HTR-8/SVneo (cell line): ENCODE data around the gene SAMD4A.

Experiments
- DNase-seq: peaks from one replicate; pipeline ENCODE4 v3.0.0; 2011; ENCODE audit warnings: low spot score, mixed read lengths; ENCODE audit not compliant: insufficient read length
- FAIRE-seq: peaks from 2 replicates; lab custom pipeline; 2011; peaks lifted over from hg19 to GRCh38; lab: Jason Lieb, UNC

Gene SAMD4A

GRCh38 chr14:54693761-54694160, 126.8 kb downstream of the SAMD4A start:
- DNase-seq (no peak), FAIRE-seq (peak; percentile 91)

DNA sequence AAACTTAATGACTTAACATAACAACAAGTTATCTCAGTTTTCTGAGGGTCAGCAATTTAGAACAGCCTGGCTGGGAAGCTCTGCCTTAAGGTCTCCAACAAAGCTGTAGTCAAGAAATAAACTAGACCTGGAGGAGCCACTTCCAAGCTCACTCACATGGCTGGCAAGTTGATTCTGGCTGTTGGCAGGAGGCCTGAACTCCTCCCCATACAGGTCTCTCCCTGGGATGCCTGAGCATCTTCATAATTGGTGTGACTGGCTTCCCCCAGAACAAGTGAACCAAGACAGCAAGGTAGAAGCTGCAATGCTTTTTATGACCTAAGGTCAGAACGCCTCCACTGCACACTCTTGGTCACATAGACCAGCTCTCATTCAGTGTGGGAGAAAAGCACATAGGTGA, 128.3 kb downstream of the SAMD4A start:
- FAIRE-seq, result no peak
- no peak for DNase-seq

GRCh38 chr14:54697001-54697400, 130.1 kb downstream of the SAMD4A start:
- no peak for DNase-seq
- FAIRE-seq, result peak; percentile 55

DNA sequence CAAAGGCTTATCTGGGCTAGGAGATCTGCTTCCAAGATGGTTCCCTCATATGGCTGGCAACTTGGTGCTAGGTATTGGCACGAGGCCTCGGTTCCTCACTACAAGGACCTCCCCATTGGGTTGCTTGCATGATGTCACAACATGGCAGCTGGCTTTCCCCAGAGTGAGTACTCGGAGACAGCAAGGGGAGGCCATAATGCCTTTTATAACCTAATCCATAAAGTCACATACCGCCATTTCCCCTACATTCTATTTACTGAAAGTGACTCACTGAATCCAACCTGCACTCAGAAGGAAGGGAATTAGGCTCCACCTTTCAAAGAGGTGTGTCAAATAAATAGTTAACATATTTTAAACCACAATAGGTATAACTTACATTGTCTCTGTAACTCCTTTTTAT, 130.9 kb downstream of the SAMD4A start:
- peak; percentile 28 for FAIRE-seq

DNA sequence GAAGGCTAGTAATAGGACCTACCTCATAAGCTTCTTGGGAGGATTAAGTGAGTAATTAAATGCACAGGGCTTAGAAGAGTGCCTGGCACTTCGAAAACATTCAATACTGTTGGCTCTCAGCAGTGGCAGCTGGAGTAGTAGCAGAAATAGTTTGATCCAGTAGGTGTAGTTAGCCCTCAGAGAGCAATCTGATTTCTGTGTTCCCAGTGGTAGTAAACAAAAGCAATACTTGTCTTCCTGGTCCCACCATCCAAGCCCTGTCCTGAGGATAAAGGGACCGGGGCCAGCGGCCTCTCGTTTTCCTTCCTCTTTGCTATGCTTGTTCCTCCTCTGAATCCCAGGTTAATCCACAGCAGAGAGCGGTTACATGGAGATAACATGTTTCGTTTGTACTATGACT, 131.6 kb downstream of the SAMD4A start:
- FAIRE-seq, result peak; percentile 31

More for the DNA sequence above, 130.9 kb downstream of the SAMD4A start:
- no peak for DNase-seq

DNA sequence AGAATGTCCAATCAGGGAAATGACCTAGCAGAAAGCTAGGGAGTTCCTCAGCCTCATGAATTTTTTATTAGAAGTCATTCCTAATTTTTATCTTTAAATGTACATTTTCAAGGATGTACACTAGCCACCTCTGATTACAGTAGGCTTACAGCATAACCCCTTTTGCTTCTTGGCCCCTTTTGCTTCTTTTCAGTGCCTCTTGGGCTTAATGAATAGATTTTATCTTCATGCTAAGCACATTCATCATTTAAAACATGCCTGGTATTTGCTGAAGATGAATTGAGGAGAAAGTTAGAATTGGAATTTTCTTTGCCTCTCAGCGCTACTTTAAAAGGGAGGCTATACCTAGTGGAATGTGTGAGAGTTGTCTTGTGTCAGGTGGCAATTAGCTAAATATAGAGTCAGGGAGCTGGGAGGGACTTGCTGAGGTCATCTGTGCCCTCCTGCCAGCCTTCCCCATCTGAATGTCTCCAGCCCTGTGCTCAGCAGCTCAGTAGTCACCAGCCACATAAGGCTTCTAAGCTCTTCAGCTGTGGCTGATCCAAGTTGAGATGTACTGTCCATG, 132.1 kb downstream of the SAMD4A start:
- DNase-seq (no peak), FAIRE-seq (peak; percentile 28)

More for the DNA sequence above, 131.6 kb downstream of the SAMD4A start:
- no peak for DNase-seq

GRCh38 chr14:54699735-54700134, 132.8 kb downstream of the SAMD4A start:
- DNase-seq (no peak), FAIRE-seq (no peak)

DNA sequence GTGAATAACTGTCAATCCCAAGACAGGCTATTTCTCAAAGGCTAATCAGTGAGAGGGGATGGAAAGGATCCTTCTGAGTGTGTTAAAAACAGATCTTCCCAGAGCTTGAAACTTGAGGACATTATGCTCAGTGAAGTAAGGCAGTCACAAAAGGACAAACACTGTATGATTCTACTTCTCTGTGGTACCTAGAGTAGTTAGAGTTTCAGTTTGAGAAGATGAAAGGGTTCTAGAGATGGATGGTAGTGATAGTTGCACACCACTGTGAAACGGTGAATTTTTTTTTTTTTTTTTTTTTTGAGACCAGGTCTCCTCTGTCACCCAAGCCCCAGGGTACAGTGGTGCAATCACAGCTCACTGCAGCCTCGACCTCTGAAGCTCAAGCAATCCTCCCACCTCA, 133.8 kb downstream of the SAMD4A start:
- no peak for DNase-seq

GRCh38 chr14:54702014-54702491, 135.1 kb downstream of the SAMD4A start:
- peak; percentile 26 for FAIRE-seq

More for the DNA sequence above, 133.8 kb downstream of the SAMD4A start:
- peak; percentile 87 for FAIRE-seq

GRCh38 chr14:54702492-54702891, 135.6 kb downstream of the SAMD4A start:
- DNase-seq (no peak), FAIRE-seq (peak; percentile 82)

More at GRCh38 chr14:54702014-54702491, 135.1 kb downstream of the SAMD4A start:
- no peak for DNase-seq

GRCh38 chr14:54703082-54703481, 136.2 kb downstream of the SAMD4A start:
- peak; percentile 9 for FAIRE-seq
- DNase-seq, result no peak

DNA sequence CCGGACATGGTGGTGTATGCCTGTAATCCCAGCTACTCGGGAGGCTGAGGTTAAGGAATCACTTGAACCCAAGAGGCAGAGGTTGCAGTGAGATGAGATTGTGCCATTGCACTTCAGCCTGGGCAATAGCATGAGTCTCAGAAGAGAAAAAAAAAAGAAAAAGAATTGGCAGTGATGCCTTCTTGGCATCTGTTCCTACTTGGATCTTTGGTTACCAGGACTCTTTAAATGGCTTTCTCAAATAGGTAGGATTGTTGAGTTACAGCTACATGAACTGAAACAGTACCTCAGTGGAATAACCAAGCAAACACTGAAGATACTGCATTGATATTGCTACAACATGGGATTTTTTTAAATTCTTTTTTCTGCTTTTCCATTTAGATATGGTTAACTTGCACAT, 136.8 kb downstream of the SAMD4A start:
- FAIRE-seq (no peak), DNase-seq (no peak)

- FAIRE-seq (no peak), DNase-seq (no peak)
Observed at GRCh38 chr14:54704768-54705167, 137.8 kb downstream of the SAMD4A start.

- FAIRE-seq (no peak), DNase-seq (no peak)
Observed at GRCh38 chr14:54706769-54707168, 139.8 kb downstream of the SAMD4A start.

DNA sequence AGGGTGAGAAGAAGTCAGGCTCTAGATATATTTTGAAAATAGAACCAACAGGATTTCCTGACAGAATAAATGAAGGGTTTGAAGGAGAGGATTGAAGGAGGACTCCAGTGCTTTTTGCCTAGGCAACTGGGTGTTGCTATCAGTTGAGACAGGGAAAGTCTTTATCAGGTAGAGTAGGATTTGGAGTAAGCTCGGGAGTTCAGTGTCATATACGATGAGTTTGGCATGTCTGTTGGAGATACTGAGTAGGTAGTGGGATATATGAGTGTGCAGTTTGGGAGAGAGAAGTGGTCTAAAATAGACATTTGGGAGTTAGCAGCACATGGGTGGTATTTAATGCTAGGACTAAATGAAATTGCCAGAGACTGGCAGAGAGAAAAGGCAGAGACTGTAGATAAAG, 141.2 kb downstream of the SAMD4A start:
- FAIRE-seq, result no peak
- no peak for DNase-seq

DNA sequence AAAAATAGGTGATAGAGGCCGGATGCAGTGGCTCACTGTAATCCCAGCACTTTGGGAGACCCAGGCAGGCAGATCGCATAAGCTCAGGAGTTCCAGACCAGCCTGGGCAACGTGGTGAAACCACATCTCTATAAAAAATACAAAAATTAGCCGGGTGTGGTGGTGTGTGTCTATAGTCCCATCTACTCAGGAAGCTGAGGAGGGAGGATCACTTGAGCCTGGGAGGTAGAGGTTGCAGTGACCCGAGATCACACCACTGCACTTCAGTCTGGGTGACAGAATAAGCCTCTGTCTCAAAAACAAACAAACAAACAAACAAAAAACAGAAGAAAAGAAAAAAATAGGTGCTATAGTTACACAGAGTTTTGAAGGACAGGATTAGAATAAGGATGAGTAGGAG, 142.1 kb downstream of the SAMD4A start:
- FAIRE-seq, result no peak

GRCh38 chr14:54709444-54709843, 142.5 kb downstream of the SAMD4A start:
- no peak for FAIRE-seq
- no peak for DNase-seq

More for the DNA sequence above, 142.1 kb downstream of the SAMD4A start:
- no peak for DNase-seq

DNA sequence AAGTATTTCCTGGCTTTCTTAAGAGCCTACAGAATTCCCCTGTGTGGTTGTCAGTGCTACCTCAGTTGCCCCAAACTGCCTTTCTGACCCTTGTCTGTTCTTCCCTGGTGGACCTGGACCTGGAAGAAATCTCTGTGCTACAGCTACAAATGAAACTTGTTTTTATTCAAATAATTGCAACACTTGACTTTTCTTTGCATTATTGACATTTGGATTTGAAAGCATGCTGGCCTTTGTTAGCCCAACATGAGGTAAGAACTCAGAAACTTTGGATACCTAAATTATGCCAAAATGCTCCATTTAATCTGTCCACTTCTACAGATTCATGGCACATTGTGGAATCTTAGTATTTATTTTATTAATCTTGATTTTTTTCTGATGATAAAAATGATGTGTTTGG, 142.9 kb downstream of the SAMD4A start:
- no peak for DNase-seq
- no peak for FAIRE-seq

DNA sequence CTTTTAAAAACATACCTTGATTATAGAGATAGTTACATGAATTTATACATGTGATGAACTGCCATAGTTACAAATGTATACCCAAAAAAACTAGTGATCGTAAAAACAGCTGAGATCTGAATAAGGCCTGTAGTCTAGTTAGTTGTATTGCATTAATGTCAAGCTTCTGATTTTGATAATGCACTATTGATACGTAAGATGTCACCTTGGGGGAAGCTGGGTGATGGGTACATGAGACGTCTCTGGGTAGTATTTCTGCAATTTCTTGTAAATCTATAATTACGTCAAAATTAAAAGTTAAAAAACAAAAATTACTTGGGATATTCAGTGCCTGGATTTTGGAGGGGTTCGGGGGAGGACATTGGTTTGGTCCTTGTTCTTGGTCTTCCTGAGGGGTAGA, 144.4 kb downstream of the SAMD4A start:
- FAIRE-seq, result no peak
- no peak for DNase-seq

- peak; percentile 68 for FAIRE-seq
Observed at GRCh38 chr14:54711812-54712464, 145.0 kb downstream of the SAMD4A start.

GRCh38 chr14:54712465-54713200, 145.7 kb downstream of the SAMD4A start:
- FAIRE-seq, result peak; percentile 31

More at GRCh38 chr14:54711812-54712464, 145.0 kb downstream of the SAMD4A start:
- no peak for DNase-seq

More at GRCh38 chr14:54712465-54713200, 145.7 kb downstream of the SAMD4A start:
- no peak for DNase-seq
